Measurements from ENCODE around the gene CYP4F11. TPM values are rescaled to one million over a fixed set of nuclear protein-coding genes. Genes with fewer than 3 reads are reported as not detected.
"Not testable (repeated sequence)": the region's sequence is repeated elsewhere in the genome, so short reads cannot be mapped to it uniquely, and the experiment has no call there.

CYP4F11 gene
- total RNA-seq, 2 experiments from 2014 or later, result not detected

- H3K36me3 Mint-ChIP-seq (ENCODE audit: low read depth), result no peaks in the 10 kb centered on the region
- no peak for TF ChIP-seq CTCF (IDR thresholded peaks at IDR 0.05)
- CTCF ChIA-PET, result no interaction called here
Measured at GRCh38 chr19:15895876-15896430, 38.4 kb downstream of the CYP4F11 start.

GRCh38 chr19:15894359-15894758 lies 40.0 kb downstream of the CYP4F11 start:
- H3K27me3 Mint-ChIP-seq, result peaks cover 5% of the 10 kb centered on the region
- no peak overlapping the region for H3K4me3 Mint-ChIP-seq
- intact Hi-C loops (cut with micrococcal nuclease), result no loop called here
- no peaks in the 10 kb centered on the region for H3K9me3 Mint-ChIP-seq
- ATAC-seq (no peak), DNase-seq (no peak)
- no peak for TF ChIP-seq CTCF (IDR thresholded peaks at IDR 0.05)
- H3K27ac Mint-ChIP-seq, result no peak overlapping the region
- ChIA-PET CTCF (no interaction called here), POLR2A (no interaction called here)
- H3K4me1 Mint-ChIP-seq (ENCODE audit: low read depth), result no peaks in the 10 kb centered on the region
- H3K36me3 Mint-ChIP-seq (ENCODE audit: low read depth), result no peaks in the 10 kb centered on the region

More at GRCh38 chr19:15895876-15896430, 38.4 kb downstream of the CYP4F11 start:
- no peaks in the 10 kb centered on the region for H3K9me3 Mint-ChIP-seq
- POLR2A ChIA-PET, result no interaction called here
- peaks cover 10% of the 10 kb centered on the region for H3K27me3 Mint-ChIP-seq
- ATAC-seq (no peak), DNase-seq (no peak)
- no peak overlapping the region for H3K27ac Mint-ChIP-seq
- H3K4me1 Mint-ChIP-seq (ENCODE audit: low read depth), result peaks cover 9% of the 10 kb centered on the region
- no peak overlapping the region for H3K4me3 Mint-ChIP-seq
- intact Hi-C loops (cut with micrococcal nuclease), result no loop called here

- Mint-ChIP-seq H3K9me3 (no peaks in the 10 kb centered on the region), H3K36me3 (ENCODE audit: low read depth) (no peaks in the 10 kb centered on the region), H3K27ac (no peak overlapping the region), H3K27me3 (peaks cover 4% of the 10 kb centered on the region), H3K4me3 (no peak overlapping the region), H3K4me1 (ENCODE audit: low read depth) (no peaks in the 10 kb centered on the region)
- TF ChIP-seq CTCF (IDR thresholded peaks at IDR 0.05), result no peak
- DNase-seq (no peak), ATAC-seq (no peak)
- intact Hi-C loops (cut with micrococcal nuclease), result no loop called here
- POLR2A ChIA-PET, result no interaction called here
- CTCF ChIA-PET, result no interaction called here
Measured at GRCh38 chr19:15893477-15893876, 40.9 kb downstream of the CYP4F11 start.

- H3K27ac Mint-ChIP-seq, result no peak overlapping the region
- no peaks in the 10 kb centered on the region for H3K9me3 Mint-ChIP-seq
- no peaks in the 10 kb centered on the region for H3K4me1 Mint-ChIP-seq (ENCODE audit: low read depth)
- no peaks in the 10 kb centered on the region for H3K36me3 Mint-ChIP-seq (ENCODE audit: low read depth)
- intact Hi-C loops (cut with micrococcal nuclease), result no loop called here
- ChIA-PET CTCF (no interaction called here), POLR2A (no interaction called here)
- ATAC-seq (no peak), DNase-seq (no peak)
- TF ChIP-seq CTCF (IDR thresholded peaks at IDR 0.05), result no peak
- peaks cover 4% of the 10 kb centered on the region for H3K27me3 Mint-ChIP-seq
- H3K4me3 Mint-ChIP-seq, result no peak overlapping the region
Measured at GRCh38 chr19:15892012-15892411, 42.3 kb downstream of the CYP4F11 start.

- Mint-ChIP-seq H3K36me3 (ENCODE audit: low read depth) (no peaks in the 10 kb centered on the region), H3K4me1 (ENCODE audit: low read depth) (no peaks in the 10 kb centered on the region), H3K4me3 (no peak overlapping the region), H3K9me3 (no peaks in the 10 kb centered on the region), H3K27ac (no peak overlapping the region), H3K27me3 (peaks cover 4% of the 10 kb centered on the region)
- TF ChIP-seq CTCF (IDR thresholded peaks at IDR 0.05), result no peak
- POLR2A ChIA-PET, result no interaction called here
- ATAC-seq (no peak), DNase-seq (no peak)
- CTCF ChIA-PET, result no interaction called here
- intact Hi-C loops (cut with micrococcal nuclease), result no loop called here
Measured at GRCh38 chr19:15891434-15891833, 42.9 kb downstream of the CYP4F11 start.

GRCh38 chr19:15889339-15889738 lies 45.0 kb downstream of the CYP4F11 start:
- H3K27ac Mint-ChIP-seq; H3K4me1 Mint-ChIP-seq (ENCODE audit: low read depth); H3K4me3 Mint-ChIP-seq; H3K9me3 Mint-ChIP-seq; ATAC-seq; DNase-seq; H3K36me3 Mint-ChIP-seq (ENCODE audit: low read depth); POLR2A ChIA-PET; CTCF ChIA-PET; intact Hi-C loops (cut with micrococcal nuclease); H3K27me3 Mint-ChIP-seq: not testable (repeated sequence)
